GM21723 (cell line): Measurements from ENCODE around the gene GCH1.
A peak's percentile ranks its signal among the peaks of the same experiment; 100 is the strongest.
"Not testable (repeated sequence)": the region's sequence is repeated elsewhere in the genome, so short reads cannot be mapped to it uniquely, and the experiment has no call there.

Source experiments
- ATAC-seq: cut with Tn5 transposase; IDR thresholded peaks from one replicate; pipeline ENCODE4 v1.9.1; 2021; ENCODE audit warnings: mild to moderate bottlenecking, moderate library complexity; ENCODE audit not compliant: unreplicated experiment

GCH1 gene

GRCh38 chr14:54902521-54903420 is at the start of gene GCH1:
GCH1 (minus strand) TSS chr14:54902826; CDS start chr14:54902663, 163 bp downstream.
- peak; percentile 83 for ATAC-seq

GRCh38 chr14:54947230-54947629 is 44.6 kb upstream of the GCH1 start:
- no peak for ATAC-seq

GRCh38 chr14:54946500-54946899 is 43.9 kb upstream of the GCH1 start:
- no peak for ATAC-seq

- ATAC-seq, result no peak
Measured at GRCh38 chr14:54944737-54945391, 42.2 kb upstream of the GCH1 start.

GRCh38 chr14:54942913-54943312 is 40.3 kb upstream of the GCH1 start:
- ATAC-seq, result no peak

- no peak for ATAC-seq
Measured at GRCh38 chr14:54936816-54937215, 34.2 kb upstream of the GCH1 start.

GRCh38 chr14:54935958-54936357 is 33.3 kb upstream of the GCH1 start:
- ATAC-seq, result no peak

GRCh38 chr14:54935100-54935499 is 32.5 kb upstream of the GCH1 start:
- ATAC-seq, result no peak

GRCh38 chr14:54933006-54933405 is 30.4 kb upstream of the GCH1 start:
- no peak for ATAC-seq

- ATAC-seq, result no peak
Measured at GRCh38 chr14:54931598-54932340, 29.1 kb upstream of the GCH1 start.

- ATAC-seq, result no peak
Measured at GRCh38 chr14:54931101-54931500, 28.5 kb upstream of the GCH1 start.

- ATAC-seq, result no peak
Measured at GRCh38 chr14:54929556-54929955, 26.9 kb upstream of the GCH1 start.

GRCh38 chr14:54928216-54928615 is 25.6 kb upstream of the GCH1 start:
- no peak for ATAC-seq

- no peak for ATAC-seq
Measured at GRCh38 chr14:54927551-54927950, 24.9 kb upstream of the GCH1 start.

GRCh38 chr14:54926570-54926969 is 23.9 kb upstream of the GCH1 start:
- ATAC-seq, result not testable (repeated sequence)

- no peak for ATAC-seq
Measured at GRCh38 chr14:54922598-54922997, 20.0 kb upstream of the GCH1 start.

- ATAC-seq, result no peak
Measured at GRCh38 chr14:54920052-54920451, 17.4 kb upstream of the GCH1 start.

GRCh38 chr14:54919330-54919729 is 16.7 kb upstream of the GCH1 start:
- ATAC-seq, result no peak

- no peak for ATAC-seq
Measured at GRCh38 chr14:54918427-54918826, 15.8 kb upstream of the GCH1 start.

- ATAC-seq, result no peak
Measured at GRCh38 chr14:54916101-54916500, 13.5 kb upstream of the GCH1 start.

GRCh38 chr14:54909817-54910558 is 7.4 kb upstream of the GCH1 start:
- ATAC-seq, result no peak
